ENCODE measurements around the gene FCHO1. TPM values are rescaled to one million over a fixed set of nuclear protein-coding genes. Genes with fewer than 3 reads are reported as not detected.
A peak's percentile ranks its signal among the peaks of the same experiment; 100 is the strongest.

Gene FCHO1
- total and polyA plus RNA-seq, 2 experiments from 2014 or later = 18.5 to 42.3 TPM

DNA sequence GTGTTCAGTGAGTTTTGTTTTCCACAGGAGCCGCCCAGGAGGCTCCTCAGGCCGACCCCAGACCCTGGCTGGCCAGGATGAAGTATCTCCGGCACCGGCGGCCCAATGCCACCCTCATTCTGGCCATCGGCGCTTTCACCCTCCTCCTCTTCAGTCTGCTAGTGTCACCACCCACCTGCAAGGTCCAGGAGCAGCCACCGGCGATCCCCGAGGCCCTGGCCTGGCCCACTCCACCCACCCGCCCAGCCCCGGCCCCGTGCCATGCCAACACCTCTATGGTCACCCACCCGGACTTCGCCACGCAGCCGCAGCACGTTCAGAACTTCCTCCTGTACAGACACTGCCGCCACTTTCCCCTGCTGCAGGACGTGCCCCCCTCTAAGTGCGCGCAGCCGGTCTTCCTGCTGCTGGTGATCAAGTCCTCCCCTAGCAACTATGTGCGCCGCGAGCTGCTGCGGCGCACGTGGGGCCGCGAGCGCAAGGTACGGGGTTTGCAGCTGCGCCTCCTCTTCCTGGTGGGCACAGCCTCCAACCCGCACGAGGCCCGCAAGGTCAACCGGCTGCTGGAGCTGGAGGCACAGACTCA lies 56.5 kb downstream of the FCHO1 start:
- H3F3A ChIP-seq (replicated peaks; ENCODE audit: low read depth) = no peaks in the 10 kb centered on the region
- H3K4me2 ChIP-seq = no peak overlapping the region
- H3K79me2 ChIP-seq (replicated peaks; ENCODE audit: insufficient read depth) = no peaks in the 10 kb centered on the region
- H3K9me2 ChIP-seq (ENCODE audit: insufficient read depth) = no peaks in the 10 kb centered on the region
- H3K9me3 Mint-ChIP-seq = no peaks in the 10 kb centered on the region
- no peaks in the 10 kb centered on the region for H3K36me3 Mint-ChIP-seq (ENCODE audit: low read depth)
- H2AFZ ChIP-seq = no peak overlapping the region
- H3K4me3 ChIP-seq = no peak overlapping the region
- no peaks in the 10 kb centered on the region for H3K4me1 ChIP-seq (ENCODE audit: insufficient read depth)
- H3K36me3 ChIP-seq (ENCODE audit: insufficient read depth) = no peaks in the 10 kb centered on the region
- H3K4me1 Mint-ChIP-seq = no peaks in the 10 kb centered on the region
- ATAC-seq (no peak), DNase-seq (ENCODE audit: low spot score) (peak; percentile 27)
- peaks cover 4% of the 10 kb centered on the region for H3K27me3 Mint-ChIP-seq (ENCODE audit: insufficient read depth, low read depth, poor library complexity)
- no peak overlapping the region for H3K27ac ChIP-seq (ENCODE audit: low read depth)
- no peaks in the 10 kb centered on the region for H4K20me1 ChIP-seq (replicated peaks; ENCODE audit: insufficient read depth)
- H3K4me3 Mint-ChIP-seq = no peak overlapping the region
- TF ChIP-seq POLR2AphosphoS5 (IDR thresholded peaks at IDR 0.05; ENCODE audit: low read depth) (no peak), STAT1 (IDR thresholded peaks at IDR 0.05; ENCODE audit: unreplicated experiment) (no peak), EZH2phosphoT487 (IDR thresholded peaks at IDR 0.05; ENCODE audit: unreplicated experiment) (no peak), ZNF331 (CRISPR knock-in tag; IDR thresholded peaks at IDR 0.05; ENCODE audit: low read depth) (no peak), EZH2 (IDR thresholded peaks at IDR 0.05; ENCODE audit: low read depth, unreplicated experiment) (no peak)
- TF ChIP-seq, protein P1, sequence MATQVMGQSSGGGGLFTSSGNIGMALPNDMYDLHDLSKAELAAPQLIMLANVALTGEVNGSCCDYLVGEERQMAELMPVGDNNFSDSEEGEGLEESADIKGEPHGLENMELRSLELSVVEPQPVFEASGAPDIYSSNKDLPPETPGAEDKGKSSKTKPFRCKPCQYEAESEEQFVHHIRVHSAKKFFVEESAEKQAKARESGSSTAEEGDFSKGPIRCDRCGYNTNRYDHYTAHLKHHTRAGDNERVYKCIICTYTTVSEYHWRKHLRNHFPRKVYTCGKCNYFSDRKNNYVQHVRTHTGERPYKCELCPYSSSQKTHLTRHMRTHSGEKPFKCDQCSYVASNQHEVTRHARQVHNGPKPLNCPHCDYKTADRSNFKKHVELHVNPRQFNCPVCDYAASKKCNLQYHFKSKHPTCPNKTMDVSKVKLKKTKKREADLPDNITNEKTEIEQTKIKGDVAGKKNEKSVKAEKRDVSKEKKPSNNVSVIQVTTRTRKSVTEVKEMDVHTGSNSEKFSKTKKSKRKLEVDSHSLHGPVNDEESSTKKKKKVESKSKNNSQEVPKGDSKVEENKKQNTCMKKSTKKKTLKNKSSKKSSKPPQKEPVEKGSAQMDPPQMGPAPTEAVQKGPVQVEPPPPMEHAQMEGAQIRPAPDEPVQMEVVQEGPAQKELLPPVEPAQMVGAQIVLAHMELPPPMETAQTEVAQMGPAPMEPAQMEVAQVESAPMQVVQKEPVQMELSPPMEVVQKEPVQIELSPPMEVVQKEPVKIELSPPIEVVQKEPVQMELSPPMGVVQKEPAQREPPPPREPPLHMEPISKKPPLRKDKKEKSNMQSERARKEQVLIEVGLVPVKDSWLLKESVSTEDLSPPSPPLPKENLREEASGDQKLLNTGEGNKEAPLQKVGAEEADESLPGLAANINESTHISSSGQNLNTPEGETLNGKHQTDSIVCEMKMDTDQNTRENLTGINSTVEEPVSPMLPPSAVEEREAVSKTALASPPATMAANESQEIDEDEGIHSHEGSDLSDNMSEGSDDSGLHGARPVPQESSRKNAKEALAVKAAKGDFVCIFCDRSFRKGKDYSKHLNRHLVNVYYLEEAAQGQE (IDR thresholded peaks at IDR 0.05; ENCODE audit: unreplicated experiment) = no peak
- TF ChIP-seq, protein P2, sequence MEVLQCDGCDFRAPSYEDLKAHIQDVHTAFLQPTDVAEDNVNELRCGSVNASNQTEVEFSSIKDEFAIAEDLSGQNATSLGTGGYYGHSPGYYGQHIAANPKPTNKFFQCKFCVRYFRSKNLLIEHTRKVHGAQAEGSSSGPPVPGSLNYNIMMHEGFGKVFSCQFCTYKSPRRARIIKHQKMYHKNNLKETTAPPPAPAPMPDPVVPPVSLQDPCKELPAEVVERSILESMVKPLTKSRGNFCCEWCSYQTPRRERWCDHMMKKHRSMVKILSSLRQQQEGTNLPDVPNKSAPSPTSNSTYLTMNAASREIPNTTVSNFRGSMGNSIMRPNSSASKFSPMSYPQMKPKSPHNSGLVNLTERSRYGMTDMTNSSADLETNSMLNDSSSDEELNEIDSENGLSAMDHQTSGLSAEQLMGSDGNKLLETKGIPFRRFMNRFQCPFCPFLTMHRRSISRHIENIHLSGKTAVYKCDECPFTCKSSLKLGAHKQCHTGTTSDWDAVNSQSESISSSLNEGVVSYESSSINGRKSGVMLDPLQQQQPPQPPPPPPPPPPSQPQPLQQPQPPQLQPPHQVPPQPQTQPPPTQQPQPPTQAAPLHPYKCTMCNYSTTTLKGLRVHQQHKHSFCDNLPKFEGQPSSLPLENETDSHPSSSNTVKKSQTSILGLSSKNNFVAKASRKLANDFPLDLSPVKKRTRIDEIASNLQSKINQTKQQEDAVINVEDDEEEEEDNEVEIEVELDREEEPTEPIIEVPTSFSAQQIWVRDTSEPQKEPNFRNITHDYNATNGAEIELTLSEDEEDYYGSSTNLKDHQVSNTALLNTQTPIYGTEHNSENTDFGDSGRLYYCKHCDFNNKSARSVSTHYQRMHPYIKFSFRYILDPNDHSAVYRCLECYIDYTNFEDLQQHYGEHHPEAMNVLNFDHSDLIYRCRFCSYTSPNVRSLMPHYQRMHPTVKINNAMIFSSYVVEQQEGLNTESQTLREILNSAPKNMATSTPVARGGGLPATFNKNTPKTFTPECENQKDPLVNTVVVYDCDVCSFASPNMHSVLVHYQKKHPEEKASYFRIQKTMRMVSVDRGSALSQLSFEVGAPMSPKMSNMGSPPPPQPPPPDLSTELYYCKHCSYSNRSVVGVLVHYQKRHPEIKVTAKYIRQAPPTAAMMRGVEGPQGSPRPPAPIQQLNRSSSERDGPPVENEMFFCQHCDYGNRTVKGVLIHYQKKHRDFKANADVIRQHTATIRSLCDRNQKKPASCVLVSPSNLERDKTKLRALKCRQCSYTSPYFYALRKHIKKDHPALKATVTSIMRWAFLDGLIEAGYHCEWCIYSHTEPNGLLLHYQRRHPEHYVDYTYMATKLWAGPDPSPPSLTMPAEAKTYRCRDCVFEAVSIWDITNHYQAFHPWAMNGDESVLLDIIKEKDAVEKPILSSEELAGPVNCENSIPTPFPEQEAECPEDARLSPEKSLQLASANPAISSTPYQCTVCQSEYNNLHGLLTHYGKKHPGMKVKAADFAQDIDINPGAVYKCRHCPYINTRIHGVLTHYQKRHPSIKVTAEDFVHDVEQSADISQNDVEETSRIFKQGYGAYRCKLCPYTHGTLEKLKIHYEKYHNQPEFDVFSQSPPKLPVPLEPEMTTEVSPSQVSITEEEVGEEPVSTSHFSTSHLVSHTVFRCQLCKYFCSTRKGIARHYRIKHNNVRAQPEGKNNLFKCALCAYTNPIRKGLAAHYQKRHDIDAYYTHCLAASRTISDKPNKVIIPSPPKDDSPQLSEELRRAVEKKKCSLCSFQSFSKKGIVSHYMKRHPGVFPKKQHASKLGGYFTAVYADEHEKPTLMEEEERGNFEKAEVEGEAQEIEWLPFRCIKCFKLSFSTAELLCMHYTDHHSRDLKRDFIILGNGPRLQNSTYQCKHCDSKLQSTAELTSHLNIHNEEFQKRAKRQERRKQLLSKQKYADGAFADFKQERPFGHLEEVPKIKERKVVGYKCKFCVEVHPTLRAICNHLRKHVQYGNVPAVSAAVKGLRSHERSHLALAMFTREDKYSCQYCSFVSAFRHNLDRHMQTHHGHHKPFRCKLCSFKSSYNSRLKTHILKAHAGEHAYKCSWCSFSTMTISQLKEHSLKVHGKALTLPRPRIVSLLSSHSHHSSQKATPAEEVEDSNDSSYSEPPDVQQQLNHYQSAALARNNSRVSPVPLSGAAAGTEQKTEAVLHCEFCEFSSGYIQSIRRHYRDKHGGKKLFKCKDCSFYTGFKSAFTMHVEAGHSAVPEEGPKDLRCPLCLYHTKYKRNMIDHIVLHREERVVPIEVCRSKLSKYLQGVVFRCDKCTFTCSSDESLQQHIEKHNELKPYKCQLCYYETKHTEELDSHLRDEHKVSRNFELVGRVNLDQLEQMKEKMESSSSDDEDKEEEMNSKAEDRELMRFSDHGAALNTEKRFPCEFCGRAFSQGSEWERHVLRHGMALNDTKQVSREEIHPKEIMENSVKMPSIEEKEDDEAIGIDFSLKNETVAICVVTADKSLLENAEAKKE (CRISPR knock-in tag; IDR thresholded peaks at IDR 0.05) = no peak
- TF ChIP-seq, protein P3, sequence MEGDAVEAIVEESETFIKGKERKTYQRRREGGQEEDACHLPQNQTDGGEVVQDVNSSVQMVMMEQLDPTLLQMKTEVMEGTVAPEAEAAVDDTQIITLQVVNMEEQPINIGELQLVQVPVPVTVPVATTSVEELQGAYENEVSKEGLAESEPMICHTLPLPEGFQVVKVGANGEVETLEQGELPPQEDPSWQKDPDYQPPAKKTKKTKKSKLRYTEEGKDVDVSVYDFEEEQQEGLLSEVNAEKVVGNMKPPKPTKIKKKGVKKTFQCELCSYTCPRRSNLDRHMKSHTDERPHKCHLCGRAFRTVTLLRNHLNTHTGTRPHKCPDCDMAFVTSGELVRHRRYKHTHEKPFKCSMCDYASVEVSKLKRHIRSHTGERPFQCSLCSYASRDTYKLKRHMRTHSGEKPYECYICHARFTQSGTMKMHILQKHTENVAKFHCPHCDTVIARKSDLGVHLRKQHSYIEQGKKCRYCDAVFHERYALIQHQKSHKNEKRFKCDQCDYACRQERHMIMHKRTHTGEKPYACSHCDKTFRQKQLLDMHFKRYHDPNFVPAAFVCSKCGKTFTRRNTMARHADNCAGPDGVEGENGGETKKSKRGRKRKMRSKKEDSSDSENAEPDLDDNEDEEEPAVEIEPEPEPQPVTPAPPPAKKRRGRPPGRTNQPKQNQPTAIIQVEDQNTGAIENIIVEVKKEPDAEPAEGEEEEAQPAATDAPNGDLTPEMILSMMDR (conservative IDR thresholded peaks at IDR 0.05; ENCODE audit: low read depth in 2 of 2) = no peak
- H3K27ac Mint-ChIP-seq = no peak overlapping the region
- H3K27me3 ChIP-seq (ENCODE audit: insufficient read depth) = no peaks in the 10 kb centered on the region

All from GM23338 (cell line).